HS-27A (cell line): Measurements from ENCODE around the gene AFAP1.

Experiments
- DNase-seq: peaks from one replicate; pipeline ENCODE4 v3.0.0-alpha.2; 2012; ENCODE audit warnings: low read depth, missing footprints

Gene AFAP1

GRCh38 chr4:7802093-7802726 lies 137.5 kb downstream of the AFAP1 start:
- DNase-seq = peak; percentile 52

GRCh38 chr4:7801641-7802040 lies 138.0 kb downstream of the AFAP1 start:
- no peak for DNase-seq

- DNase-seq = no peak
These were observed 138.7 kb downstream of the AFAP1 start for GRCh38 chr4:7801001-7801400.

- DNase-seq = no peak
These were observed 139.3 kb downstream of the AFAP1 start for GRCh38 chr4:7800410-7800809.

GRCh38 chr4:7799736-7800135 lies 139.9 kb downstream of the AFAP1 start:
- DNase-seq = no peak

- DNase-seq = no peak
These were observed 140.4 kb downstream of the AFAP1 start for GRCh38 chr4:7799306-7799705.

- no peak for DNase-seq
These were observed 141.3 kb downstream of the AFAP1 start for GRCh38 chr4:7798178-7798995.

GRCh38 chr4:7797330-7797729 lies 142.3 kb downstream of the AFAP1 start:
- no peak for DNase-seq

GRCh38 chr4:7795983-7796382 lies 143.7 kb downstream of the AFAP1 start:
- no peak for DNase-seq

- no peak for DNase-seq
These were observed 146.5 kb downstream of the AFAP1 start for GRCh38 chr4:7793186-7793585.

GRCh38 chr4:7792616-7793015 lies 147.0 kb downstream of the AFAP1 start:
- no peak for DNase-seq

- no peak for DNase-seq
These were observed 148.7 kb downstream of the AFAP1 start for GRCh38 chr4:7790999-7791398.

GRCh38 chr4:7790023-7790422 lies 149.6 kb downstream of the AFAP1 start:
- DNase-seq = no peak

GRCh38 chr4:7788694-7789425 lies 150.8 kb downstream of the AFAP1 start:
- DNase-seq = no peak

- no peak for DNase-seq
These were observed 151.5 kb downstream of the AFAP1 start for GRCh38 chr4:7788193-7788592.

- DNase-seq = no peak
These were observed 151.9 kb downstream of the AFAP1 start for GRCh38 chr4:7787681-7788141.

GRCh38 chr4:7787067-7787466 lies 152.6 kb downstream of the AFAP1 start:
- DNase-seq = no peak

GRCh38 chr4:7786517-7786916 lies 153.1 kb downstream of the AFAP1 start:
- no peak for DNase-seq

- DNase-seq = no peak
These were observed 153.6 kb downstream of the AFAP1 start for GRCh38 chr4:7786040-7786439.

- DNase-seq = no peak
These were observed 154.6 kb downstream of the AFAP1 start for GRCh38 chr4:7785017-7785416.

GRCh38 chr4:7784131-7784870 lies 155.4 kb downstream of the AFAP1 start:
- no peak for DNase-seq

GRCh38 chr4:7783541-7783940 lies 156.1 kb downstream of the AFAP1 start:
- no peak for DNase-seq
